Kidney epithelial cell (primary cell): ENCODE results near the gene PSTPIP2. TPM values are rescaled to one million over a fixed set of nuclear protein-coding genes. Genes with fewer than 3 reads are reported as not detected.

Experiments used
- DNase-seq: peaks from one replicate; pipeline ENCODE4 v3.0.0-alpha.2; 2010; ENCODE audit warnings: low read depth
- H3K27me3 ChIP-seq: 2 replicates; pipeline ENCODE4 v1.6.0; 2011; ENCODE audit warnings: low read length; ENCODE audit not compliant: control insufficient read depth, insufficient read depth
- H3K36me3 ChIP-seq: 2 replicates; pipeline ENCODE4 v1.5.1; 2011; ENCODE audit warnings: low read length; ENCODE audit not compliant: control insufficient read depth, insufficient read depth
- H3K4me3 ChIP-seq: 2 replicates; pipeline ENCODE4 v1.5.1; 2011; ENCODE audit warnings: low read depth, mild to moderate bottlenecking, control low read depth, low read length
- total RNA-seq: library from RNA; depleted of rRNA; stranded (reverse); fragments of >200 nt; gene quantifications from 2 replicates; pipeline ENCODE4 v1.2.3, GENCODE V29; 2015
- TF ChIP-seq, protein P1 (sequence below): IDR thresholded peaks from 2 replicates; pipeline ENCODE4 v1.5.1; 2011; ENCODE audit warnings: mild to moderate bottlenecking, moderate library complexity, low read length, control low read depth, inconsistent platforms; ENCODE audit not compliant: insufficient read depth, poor library complexity, severe bottlenecking

PSTPIP2 gene
- total RNA-seq, 1 donor from 2014 or later: 14.2 TPM

DNA sequence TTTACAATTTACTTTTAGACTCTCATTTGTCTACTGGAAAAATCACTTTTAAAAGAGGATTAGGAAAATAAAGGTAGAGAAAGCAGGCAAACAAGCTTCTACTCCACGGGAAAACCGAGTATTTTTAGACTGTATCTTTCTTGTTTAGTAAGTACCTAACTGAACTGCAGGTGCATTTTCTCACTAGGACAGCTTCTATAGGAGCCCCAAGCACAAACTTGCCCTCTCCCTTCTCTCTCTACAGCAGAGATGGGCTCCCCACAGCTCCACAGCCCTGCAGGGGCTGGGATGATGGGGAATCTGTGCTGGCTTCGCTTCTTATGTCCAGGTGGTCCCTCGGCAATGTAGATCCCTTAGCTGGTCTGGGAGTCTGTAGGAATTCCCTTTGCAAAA lies 16.2 kb downstream of the PSTPIP2 start:
- DNase-seq: no peak
- Histone ChIP-seq H3K36me3 (no peaks in the 10 kb centered on the region), H3K27me3 (no peaks in the 10 kb centered on the region), H3K4me3 (no peak overlapping the region)
- TF ChIP-seq, protein P1, sequence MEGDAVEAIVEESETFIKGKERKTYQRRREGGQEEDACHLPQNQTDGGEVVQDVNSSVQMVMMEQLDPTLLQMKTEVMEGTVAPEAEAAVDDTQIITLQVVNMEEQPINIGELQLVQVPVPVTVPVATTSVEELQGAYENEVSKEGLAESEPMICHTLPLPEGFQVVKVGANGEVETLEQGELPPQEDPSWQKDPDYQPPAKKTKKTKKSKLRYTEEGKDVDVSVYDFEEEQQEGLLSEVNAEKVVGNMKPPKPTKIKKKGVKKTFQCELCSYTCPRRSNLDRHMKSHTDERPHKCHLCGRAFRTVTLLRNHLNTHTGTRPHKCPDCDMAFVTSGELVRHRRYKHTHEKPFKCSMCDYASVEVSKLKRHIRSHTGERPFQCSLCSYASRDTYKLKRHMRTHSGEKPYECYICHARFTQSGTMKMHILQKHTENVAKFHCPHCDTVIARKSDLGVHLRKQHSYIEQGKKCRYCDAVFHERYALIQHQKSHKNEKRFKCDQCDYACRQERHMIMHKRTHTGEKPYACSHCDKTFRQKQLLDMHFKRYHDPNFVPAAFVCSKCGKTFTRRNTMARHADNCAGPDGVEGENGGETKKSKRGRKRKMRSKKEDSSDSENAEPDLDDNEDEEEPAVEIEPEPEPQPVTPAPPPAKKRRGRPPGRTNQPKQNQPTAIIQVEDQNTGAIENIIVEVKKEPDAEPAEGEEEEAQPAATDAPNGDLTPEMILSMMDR: no peak

DNA sequence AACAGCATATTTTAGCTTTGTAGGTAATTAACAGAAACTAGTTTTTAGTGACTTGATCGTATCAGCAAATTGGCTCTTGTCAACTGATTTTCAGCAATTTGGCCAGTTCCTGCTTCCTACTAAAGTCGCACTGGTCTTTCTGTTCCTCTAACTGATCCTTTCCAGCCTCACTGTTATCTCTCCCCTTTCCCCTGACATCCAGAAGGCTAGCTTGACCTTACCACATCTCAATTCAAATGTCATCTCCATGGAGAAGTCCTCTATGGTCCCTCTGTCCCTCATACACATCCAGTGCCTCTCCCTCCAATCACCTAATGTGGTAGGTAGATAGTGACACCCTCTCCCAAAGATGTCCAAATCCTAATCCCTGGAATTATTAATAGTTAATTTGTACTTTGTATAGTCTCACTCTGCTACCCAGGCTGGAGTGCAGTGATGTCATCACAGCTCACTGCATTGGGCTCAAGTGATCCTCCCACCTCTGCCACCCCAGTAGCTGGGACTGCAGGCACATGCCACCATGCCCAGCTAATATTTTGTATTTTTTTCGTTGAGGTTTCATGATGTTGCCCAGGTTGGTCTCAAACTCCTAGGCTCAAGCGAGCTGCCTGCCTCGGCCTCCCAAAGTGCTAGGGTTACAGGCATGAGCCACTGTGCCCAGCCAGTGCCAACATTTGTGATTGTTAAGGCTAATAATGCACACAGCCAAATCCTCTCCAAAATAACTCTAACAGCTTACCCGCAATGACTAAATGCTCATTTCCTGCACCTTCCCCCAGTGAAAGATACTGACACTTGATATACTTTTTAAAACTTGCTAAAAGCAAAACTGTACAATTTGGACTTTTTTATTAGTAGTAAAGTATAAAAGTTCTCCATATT lies 16.9 kb downstream of the PSTPIP2 start:
- no peaks in the 10 kb centered on the region for H3K27me3 ChIP-seq
- H3K36me3 ChIP-seq: no peaks in the 10 kb centered on the region
- H3K4me3 ChIP-seq: no peak overlapping the region
- TF ChIP-seq, protein P1: no peak
- no peak for DNase-seq

DNA sequence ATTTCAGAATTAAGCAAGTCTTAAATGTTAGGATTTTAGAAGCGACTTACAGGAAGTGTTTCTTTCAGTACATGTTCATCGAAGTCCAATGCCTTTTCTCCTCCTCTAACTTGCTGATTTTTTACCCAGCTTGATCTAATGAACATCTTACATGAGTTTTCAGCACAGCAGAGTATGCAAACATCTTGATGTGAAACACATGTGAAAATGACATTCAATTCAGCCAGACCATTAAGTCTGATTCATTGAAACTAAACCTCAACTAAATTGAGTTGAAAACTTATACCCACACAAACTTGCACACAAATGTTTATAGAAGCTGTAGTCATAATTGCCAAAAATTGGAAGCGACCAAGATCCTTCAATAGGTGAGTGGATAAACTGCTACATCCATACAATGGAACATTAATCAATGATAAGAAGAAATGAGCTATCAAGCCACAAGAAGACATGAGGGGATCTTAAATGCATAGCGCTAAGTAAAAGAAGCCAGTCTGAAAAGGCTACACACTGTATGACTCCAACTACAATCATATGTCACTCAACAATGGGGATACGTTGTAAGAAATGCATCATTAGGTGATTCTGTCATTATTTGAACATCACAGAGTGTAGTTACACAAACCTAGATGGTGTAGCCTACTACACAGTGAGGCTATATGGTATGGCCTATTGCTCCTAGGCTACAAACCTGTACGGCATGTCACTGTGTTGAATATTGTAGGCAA lies 18.5 kb downstream of the PSTPIP2 start:
- no peak for DNase-seq
- Histone ChIP-seq H3K36me3 (no peaks in the 10 kb centered on the region), H3K4me3 (no peak overlapping the region), H3K27me3 (no peaks in the 10 kb centered on the region)
- TF ChIP-seq, protein P1: no peak

DNA sequence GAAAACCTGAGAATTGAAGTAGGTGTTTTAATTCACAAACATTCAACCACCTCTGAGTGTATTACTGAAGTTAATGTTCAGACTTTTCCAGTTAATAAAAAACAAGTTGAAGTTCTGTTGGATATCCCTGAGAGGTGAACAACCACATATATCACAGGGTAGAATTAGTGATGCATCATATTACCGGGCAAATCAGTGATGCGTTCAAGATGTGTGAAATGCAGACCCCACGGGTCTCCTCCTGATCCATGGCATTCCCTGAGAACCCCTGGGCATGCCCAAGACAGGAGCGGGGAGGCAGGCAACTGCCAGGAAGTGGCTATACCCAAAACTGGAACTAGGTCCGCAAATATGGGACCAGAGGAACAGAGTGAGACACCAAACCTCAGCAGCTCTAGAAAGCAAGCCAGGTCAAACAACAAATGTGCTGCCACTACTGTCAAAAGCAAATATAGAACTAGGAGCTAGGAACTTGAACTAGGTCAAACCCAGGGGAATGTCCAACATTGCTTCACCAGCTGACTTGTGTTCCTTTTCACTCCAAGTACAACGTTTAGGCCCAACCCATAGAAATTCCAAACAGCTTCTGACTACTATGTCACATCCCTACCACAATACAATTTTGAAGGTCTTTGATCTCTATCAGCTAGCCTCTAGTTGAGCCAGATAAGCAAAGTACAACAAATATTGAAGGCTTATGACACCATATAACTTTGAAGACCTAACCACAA lies 20.2 kb downstream of the PSTPIP2 start:
- no peaks in the 10 kb centered on the region for H3K36me3 ChIP-seq
- TF ChIP-seq, protein P1: no peak
- DNase-seq: peak; percentile 89
- H3K4me3 ChIP-seq: no peak overlapping the region
- H3K27me3 ChIP-seq: no peaks in the 10 kb centered on the region

DNA sequence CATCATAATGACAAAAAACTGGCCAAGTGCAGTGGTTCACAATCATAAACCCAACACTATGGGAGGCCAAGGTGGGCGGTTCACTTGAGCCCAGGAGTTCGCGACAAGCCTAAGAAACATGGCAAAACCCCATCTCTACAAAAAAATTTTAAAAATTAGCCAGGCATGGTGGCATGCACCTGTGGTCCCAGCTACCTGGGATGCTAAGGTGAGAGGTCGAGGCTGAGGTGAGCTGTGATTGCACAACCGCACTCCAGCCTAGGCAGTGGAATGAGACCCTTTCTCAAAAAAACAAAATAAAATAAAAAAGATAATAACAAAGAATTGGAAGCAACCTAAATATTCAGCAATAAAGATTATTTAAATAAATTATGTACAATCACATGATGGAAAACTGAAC lies 21.8 kb downstream of the PSTPIP2 start:
- DNase-seq: no peak
- Histone ChIP-seq H3K36me3 (no peaks in the 10 kb centered on the region), H3K4me3 (no peak overlapping the region), H3K27me3 (no peaks in the 10 kb centered on the region)
- TF ChIP-seq, protein P1: no peak
